GM18861 (cell line): ENCODE results near the gene SNX32.

Source experiments
- ATAC-seq: cut with Tn5 transposase; IDR thresholded peaks from one replicate; pipeline ENCODE4 v1.9.1; 2021; ENCODE audit not compliant: unreplicated experiment

The SNX32 gene

DNA sequence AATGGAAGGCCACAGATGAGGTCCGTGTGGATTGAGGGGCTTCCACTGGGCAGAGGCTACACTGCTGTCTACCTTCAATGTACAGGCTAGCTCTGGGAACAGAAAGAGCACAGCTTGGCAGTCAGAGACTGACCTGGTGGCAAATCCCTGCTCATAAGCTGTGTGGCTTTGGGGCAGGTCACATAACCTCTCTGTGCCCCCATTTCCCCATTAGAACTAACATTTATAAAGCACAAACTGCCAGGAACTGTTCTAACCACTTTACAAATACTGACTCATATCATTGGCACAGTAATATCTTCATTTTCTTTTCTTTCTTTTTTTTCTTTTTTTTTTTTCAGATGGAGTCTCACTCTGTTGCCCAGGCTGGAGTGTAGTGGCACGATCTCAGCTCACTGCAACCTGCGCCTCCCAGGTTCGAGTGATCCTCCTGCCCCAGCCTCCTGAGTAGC is 63.3 kb downstream of the SNX32 start:
- no peak for ATAC-seq

DNA sequence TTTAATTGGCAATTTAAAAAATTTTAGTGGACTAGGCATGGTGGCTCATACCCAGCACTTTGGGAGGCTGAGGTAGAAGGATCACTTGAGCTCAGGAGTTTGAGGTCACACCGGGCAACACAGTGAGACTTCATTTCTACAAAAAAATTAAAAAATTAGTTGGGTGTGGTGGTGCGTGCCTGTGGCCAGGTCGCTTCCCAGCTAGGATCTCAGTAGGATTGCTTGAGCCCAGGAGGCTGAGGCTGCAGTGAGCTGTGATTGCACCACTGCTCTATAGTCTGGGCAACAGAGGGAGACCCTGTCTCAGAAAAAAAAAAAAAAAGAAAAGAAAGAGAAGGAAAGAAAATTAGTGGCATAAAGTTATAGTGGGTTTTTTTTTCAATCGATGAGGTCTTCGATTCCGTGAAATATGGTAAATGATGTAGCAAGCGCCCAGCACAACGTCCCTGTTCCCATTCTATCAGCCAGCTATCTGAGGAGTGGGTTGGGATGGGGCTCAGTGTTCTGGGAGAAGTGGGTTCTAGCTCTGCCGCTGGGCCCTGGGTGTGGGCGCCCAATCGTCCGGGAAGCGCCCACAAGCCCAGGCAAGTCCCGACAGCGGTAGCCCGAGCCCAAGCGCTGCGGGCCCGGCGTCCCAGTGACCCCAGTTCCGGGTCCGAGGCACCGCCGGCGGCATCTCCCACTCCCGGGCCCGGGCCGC is 65.0 kb downstream of the SNX32 start:
- no peak for ATAC-seq

GRCh38 chr11:65899356-65900124 is 65.8 kb downstream of the SNX32 start:
- ATAC-seq: no peak

DNA sequence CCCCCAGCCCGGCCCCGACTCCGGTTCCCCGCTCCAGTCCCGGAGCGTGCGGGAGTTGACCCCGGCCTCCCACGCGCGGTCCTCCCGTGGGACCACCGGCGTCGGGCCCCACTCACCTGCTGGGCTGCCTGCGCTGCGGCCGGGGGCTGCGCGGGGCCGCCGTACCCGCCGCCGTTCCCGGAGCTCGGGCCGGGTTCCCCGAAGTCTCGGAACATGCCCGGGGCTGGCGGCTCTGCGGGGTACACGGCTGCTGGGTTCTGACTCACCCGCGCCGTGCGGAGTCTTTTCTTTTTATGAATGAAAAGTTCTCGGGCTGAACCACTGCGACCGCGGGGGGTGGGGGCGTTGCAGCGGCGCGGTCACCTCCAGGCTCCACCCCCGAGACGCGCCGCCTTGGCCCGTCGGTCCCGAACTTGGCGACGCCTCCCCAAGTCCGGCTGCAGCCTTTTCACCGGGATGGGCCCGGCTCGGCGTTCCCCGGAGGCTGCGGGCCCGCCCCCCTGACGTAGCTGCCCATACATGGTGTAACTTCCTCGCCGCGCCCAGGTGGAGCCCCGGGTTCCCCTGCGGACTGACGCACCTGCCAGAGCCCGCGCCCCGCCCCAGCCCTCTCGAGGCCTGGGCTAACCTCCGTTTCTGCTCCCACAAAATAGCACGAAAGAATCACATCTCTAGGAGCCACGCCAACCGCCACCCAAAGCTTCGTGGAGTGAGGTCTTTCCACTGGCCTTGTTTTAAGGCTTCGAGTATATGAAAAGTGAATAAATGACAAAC is 66.5 kb downstream of the SNX32 start, which contains the start of gene FOSL1:
TSS of gene FOSL1 (minus strand) at position 264 of the 774 bp plus-strand sequence. CDS start at position 215, 49 bp downstream.
- peak; percentile 80 for ATAC-seq

DNA sequence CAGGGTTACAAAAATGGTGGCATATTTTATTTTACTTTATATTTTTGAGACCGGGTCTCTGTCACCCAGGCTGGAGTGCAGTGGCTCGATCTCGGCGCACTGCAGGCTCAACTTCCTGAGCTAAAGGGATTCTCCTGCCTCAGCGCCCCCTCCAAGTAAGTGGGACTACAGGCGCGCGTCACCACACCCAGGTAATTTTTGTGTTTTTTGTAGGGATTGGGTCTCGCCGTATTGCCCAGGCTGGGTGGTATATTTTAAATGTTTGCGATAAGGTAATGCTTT is 67.1 kb downstream of the SNX32 start:
- ATAC-seq: no peak

GRCh38 chr11:65903068-65903481 is 69.3 kb downstream of the SNX32 start:
- no peak for ATAC-seq
